Fibroblast of villous mesenchyme (primary cell): Measurements from ENCODE around the gene ADTRP. TPM values are rescaled to one million over a fixed set of nuclear protein-coding genes. Genes with fewer than 3 reads are reported as not detected.

ENCODE experiments used
- DNase-seq: peaks from one replicate; pipeline ENCODE4 v3.0.0-alpha.2; 2010; ENCODE audit warnings: low read depth
- H3K4me3 ChIP-seq: 2 replicates; pipeline ENCODE4 v1.5.1; 2011; ENCODE audit warnings: low read depth, mild to moderate bottlenecking, low read length
- total RNA-seq: library from RNA; depleted of rRNA; stranded (reverse); fragments of >200 nt; gene quantifications from 2 replicates; pipeline ENCODE4 v1.2.3, GENCODE V29; 2012
- TF ChIP-seq, protein P1 (sequence below): IDR thresholded peaks from 2 replicates; pipeline ENCODE4 v1.5.1; 2012; ENCODE audit warnings: low read depth, mild to moderate bottlenecking, low read length; ENCODE audit not compliant: insufficient read depth

ADTRP gene
- total RNA-seq, 1 donor, result 1.3 TPM

DNA sequence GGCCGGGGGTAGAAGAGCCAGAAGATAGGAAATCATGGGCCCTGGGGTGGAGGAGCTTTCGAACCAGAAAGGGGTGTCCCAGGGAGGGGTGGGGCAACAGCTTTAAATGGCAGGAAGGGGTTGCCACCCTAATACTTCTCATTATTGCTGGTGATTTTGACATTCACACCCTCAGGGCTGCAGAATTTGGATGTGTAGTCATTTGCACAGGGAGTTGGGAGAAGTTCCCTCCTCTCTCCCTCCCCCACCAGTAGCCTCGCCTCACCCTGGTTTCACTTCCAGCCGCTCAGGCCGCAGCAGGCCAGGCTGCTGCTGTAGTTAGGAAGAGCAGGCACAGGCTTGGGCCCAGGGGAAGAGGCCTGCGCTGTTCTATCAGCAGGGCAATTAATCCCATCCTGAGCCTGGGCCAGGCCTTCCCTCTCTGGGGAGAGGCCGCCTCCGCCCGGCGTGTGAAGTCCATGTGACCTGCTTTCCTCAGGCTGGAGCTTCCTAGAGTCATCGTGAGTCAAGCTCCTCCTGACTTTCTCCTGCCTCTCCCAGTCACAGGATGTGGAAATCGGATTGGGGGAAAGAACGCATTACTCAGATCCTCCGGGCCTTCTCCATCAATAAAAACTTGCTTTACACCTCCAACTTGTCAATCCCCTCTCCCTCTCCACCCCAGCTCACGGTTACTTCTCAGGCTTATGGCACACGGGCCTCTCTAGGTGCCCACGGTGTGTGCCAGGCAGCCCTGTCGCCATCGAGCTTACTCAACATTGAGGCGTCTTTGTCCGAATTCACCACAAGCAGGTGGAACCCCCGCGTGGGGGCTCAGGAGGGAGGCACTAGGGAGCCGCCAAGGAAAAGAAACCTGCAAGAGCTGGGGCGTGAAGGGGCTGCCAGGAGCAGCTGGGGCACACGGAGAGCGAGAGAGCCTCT is 7.8 kb downstream of the ADTRP start:
- peak; percentile 100 for DNase-seq
- no peak overlapping the region for H3K4me3 ChIP-seq
- TF ChIP-seq, protein P1, sequence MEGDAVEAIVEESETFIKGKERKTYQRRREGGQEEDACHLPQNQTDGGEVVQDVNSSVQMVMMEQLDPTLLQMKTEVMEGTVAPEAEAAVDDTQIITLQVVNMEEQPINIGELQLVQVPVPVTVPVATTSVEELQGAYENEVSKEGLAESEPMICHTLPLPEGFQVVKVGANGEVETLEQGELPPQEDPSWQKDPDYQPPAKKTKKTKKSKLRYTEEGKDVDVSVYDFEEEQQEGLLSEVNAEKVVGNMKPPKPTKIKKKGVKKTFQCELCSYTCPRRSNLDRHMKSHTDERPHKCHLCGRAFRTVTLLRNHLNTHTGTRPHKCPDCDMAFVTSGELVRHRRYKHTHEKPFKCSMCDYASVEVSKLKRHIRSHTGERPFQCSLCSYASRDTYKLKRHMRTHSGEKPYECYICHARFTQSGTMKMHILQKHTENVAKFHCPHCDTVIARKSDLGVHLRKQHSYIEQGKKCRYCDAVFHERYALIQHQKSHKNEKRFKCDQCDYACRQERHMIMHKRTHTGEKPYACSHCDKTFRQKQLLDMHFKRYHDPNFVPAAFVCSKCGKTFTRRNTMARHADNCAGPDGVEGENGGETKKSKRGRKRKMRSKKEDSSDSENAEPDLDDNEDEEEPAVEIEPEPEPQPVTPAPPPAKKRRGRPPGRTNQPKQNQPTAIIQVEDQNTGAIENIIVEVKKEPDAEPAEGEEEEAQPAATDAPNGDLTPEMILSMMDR, result no peak

DNA sequence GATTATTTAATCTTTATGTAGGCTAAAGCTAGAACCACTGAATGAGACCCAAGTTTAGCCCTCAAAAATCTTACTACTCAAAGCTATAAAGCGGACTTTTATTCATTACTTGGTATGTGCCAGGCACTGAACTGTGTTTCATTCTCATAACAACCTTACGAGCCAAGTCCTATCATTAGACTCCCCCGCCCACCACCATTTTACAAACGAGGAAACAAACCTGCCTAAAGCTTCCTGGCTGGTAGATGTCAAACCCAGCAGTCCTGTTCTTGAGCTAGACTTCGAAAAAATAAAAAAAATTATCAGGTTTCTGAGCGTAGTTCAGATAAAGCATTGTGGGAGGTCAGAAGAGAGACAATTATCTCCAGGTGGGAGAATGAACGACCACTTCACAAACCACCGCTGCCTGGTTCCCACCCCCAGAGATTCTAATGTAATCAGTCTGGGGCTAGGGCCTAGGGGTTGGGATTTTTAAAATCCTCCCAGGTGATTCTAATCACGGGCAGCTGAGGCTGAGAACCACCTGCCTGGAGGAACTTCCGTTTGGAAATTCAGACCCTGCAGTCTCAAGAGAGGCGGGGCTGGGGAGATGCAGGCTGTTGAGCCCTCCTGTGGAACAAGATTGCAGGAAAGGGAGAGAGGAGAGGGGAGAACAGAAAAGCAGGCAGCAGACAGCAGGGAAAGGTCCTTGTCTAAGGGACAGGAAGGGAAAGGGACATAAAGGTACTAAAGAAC is 8.6 kb downstream of the ADTRP start:
- TF ChIP-seq, protein P1, result no peak
- H3K4me3 ChIP-seq, result no peak overlapping the region
- DNase-seq, result peak; percentile 25

- no peak overlapping the region for H3K4me3 ChIP-seq
- TF ChIP-seq, protein P1, result no peak
- DNase-seq, result no peak
Measured at GRCh38 chr6:11769244-11769643, 9.4 kb downstream of the ADTRP start.

DNA sequence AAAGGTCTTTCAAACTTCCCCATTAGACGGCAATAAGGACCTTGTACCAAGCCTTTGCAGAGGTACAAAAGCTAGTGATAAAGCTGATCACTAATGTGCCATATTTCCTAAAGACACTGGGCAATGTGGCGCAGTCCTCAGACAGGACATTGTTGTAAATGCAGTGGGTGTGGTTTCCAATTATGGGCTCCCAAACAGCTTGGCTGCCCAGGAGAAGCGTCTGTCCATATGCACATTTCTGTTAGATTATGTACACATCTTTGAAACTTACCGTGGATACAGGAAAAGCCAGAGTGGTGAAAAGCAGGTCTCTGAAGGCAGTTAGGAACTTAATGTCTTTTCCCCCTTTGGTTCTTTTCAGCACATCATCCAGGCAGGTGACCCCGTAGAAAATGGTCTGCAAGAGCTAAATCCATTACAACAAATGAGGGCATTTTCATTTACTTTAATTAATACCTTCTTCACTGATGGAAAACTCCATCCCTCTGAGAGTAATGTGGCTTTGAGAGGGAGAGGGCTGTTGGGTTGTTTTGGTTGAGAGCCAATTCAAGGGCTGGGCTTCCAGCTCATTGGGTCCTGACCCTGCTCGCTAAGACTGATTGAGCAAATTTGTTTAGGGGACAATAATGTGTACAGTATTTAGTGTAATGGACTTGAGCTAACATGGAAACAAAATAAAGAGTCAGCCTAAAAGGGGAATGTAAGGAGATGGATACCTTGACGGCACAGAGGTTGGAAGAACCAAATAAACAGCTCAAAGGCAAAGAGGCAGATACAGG is 10.4 kb downstream of the ADTRP start:
- H3K4me3 ChIP-seq, result no peak overlapping the region
- TF ChIP-seq, protein P1, result no peak
- DNase-seq, result no peak

GRCh38 chr6:11767458-11767857 is 11.1 kb downstream of the ADTRP start:
- no peak overlapping the region for H3K4me3 ChIP-seq
- no peak for DNase-seq
- TF ChIP-seq, protein P1, result no peak

GRCh38 chr6:11766589-11767450 is 11.8 kb downstream of the ADTRP start:
- TF ChIP-seq, protein P1, result no peak
- peak; percentile 97 for DNase-seq

More at GRCh38 chr6:11766589-11767450, 11.8 kb downstream of the ADTRP start:
- no peak overlapping the region for H3K4me3 ChIP-seq
